Endothelial cell (in vitro differentiated cells): ENCODE results near the gene IKZF4. TPM values are rescaled to one million over a fixed set of nuclear protein-coding genes. Genes with fewer than 3 reads are reported as not detected.
"Not testable (repeated sequence)": the region's sequence is repeated elsewhere in the genome, so short reads cannot be mapped to it uniquely, and the experiment has no call there.

ENCODE experiments used
- DNase-seq: peaks from one replicate; pipeline ENCODE4 v3.0.0; 2021; ENCODE audit warnings: low spot score
- H3K27ac Mint-ChIP-seq: one replicate; pipeline ENCODE4 v1.8.0; 2021; ENCODE audit warnings: mixed read lengths, inconsistent platforms; ENCODE audit not compliant: unreplicated experiment
- H3K27me3 Mint-ChIP-seq: one replicate; pipeline ENCODE4 v1.8.0; 2021; ENCODE audit warnings: mild to moderate bottlenecking, moderate library complexity, mixed read lengths, inconsistent platforms; ENCODE audit not compliant: unreplicated experiment
- H3K36me3 Mint-ChIP-seq: one replicate; pipeline ENCODE4 v1.8.0; 2021; ENCODE audit warnings: mild to moderate bottlenecking, low read depth, mixed read lengths, inconsistent platforms; ENCODE audit not compliant: unreplicated experiment
- H3K4me1 Mint-ChIP-seq: one replicate; pipeline ENCODE4 v1.8.0; 2021; ENCODE audit warnings: mild to moderate bottlenecking, mixed read lengths, inconsistent platforms; ENCODE audit not compliant: unreplicated experiment
- H3K4me3 Mint-ChIP-seq: one replicate; pipeline ENCODE4 v1.8.0; 2021; ENCODE audit warnings: mild to moderate bottlenecking, mixed read lengths, inconsistent platforms; ENCODE audit not compliant: unreplicated experiment
- H3K9me3 Mint-ChIP-seq: one replicate; pipeline ENCODE4 v1.8.0; 2021; ENCODE audit warnings: mixed read lengths, inconsistent platforms; ENCODE audit not compliant: unreplicated experiment
- total RNA-seq: library from RNA; stranded (reverse); fragmentation: NEBNext Ultra II Directional; extraction: Animal tissue kit (Norgen Biotek cat#: 25700); gene quantifications from one replicate; pipeline ENCODE4 v1.2.1, GENCODE V29; 2021; ENCODE audit not compliant: unreplicated experiment
- TF ChIP-seq, protein P1 (sequence below): fragments of 200-600 bp; sonication (generic); IDR thresholded peaks from one replicate; pipeline ENCODE4 v1.5.0; 2021; ENCODE audit warnings: antibody characterized with exemption; ENCODE audit not compliant: unreplicated experiment

Gene IKZF4
- total RNA-seq, 1 donor from 2014 or later: 3.0 TPM

DNA sequence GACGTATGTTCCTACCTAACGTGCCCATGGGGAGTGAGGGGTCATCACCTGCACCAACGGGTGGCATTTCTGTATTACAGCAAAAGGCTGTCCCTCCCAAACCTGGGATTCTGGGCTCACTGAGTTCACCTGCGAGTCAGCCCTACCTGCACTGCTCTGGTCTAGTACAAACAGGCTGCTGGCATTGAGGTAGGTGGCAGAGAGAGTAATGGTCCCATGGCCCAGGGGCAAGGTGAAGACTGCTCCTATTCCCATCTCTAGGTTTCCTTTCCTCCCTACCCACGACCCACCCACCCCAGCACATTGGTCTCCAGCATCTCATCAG is 23.3 kb upstream of the IKZF4 start:
- H3K27ac Mint-ChIP-seq: peak overlapping the region; percentile 80
- H3K4me3 Mint-ChIP-seq: peak overlapping the region; percentile 95
- no peaks in the 10 kb centered on the region for H3K9me3 Mint-ChIP-seq
- TF ChIP-seq, protein P1, sequence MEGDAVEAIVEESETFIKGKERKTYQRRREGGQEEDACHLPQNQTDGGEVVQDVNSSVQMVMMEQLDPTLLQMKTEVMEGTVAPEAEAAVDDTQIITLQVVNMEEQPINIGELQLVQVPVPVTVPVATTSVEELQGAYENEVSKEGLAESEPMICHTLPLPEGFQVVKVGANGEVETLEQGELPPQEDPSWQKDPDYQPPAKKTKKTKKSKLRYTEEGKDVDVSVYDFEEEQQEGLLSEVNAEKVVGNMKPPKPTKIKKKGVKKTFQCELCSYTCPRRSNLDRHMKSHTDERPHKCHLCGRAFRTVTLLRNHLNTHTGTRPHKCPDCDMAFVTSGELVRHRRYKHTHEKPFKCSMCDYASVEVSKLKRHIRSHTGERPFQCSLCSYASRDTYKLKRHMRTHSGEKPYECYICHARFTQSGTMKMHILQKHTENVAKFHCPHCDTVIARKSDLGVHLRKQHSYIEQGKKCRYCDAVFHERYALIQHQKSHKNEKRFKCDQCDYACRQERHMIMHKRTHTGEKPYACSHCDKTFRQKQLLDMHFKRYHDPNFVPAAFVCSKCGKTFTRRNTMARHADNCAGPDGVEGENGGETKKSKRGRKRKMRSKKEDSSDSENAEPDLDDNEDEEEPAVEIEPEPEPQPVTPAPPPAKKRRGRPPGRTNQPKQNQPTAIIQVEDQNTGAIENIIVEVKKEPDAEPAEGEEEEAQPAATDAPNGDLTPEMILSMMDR: no peak
- peaks cover 13% of the 10 kb centered on the region for H3K27me3 Mint-ChIP-seq
- H3K36me3 Mint-ChIP-seq: peaks cover 44% of the 10 kb centered on the region
- peaks cover 54% of the 10 kb centered on the region for H3K4me1 Mint-ChIP-seq
- peak; percentile 10 for DNase-seq

- DNase-seq, H3K9me3 Mint-ChIP-seq, H3K27ac Mint-ChIP-seq: not testable (repeated sequence)
- Mint-ChIP-seq H3K27me3 (peaks cover 11% of the 10 kb centered on the region), H3K4me3 (peak overlapping the region; percentile 51), H3K4me1 (peaks cover 38% of the 10 kb centered on the region), H3K36me3 (peaks cover 39% of the 10 kb centered on the region)
Observed at GRCh38 chr12:55999522-55999921, 21.3 kb upstream of the IKZF4 start.

DNA sequence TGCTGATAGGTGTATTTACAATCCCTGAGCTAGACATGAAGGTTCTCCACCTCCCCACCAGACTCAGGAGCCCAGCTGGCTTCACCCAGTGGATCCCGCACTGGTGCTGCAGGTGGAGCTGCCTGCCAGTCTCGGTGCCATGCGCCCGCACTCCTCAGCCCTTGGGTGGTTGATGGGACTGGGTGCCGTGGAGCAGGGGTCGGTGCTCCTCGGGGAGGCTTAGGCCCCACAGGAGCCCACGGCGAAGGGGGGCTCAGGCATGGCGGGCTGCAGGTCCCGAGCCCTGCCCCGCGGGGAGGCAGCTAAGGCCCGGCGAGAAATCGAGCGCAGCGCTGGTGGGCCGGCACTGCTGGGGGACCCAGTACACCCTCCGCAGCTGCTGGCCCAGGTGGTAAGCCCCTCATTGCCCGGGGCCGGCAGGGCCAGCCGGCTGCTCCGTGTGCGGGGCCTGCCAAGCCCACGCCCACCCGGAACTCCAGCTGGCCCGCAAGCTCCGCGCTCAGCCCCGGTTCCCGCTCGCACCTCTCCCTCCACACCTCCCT is 20.8 kb upstream of the IKZF4 start:
- DNase-seq, H3K4me3 Mint-ChIP-seq, H3K9me3 Mint-ChIP-seq, H3K27ac Mint-ChIP-seq: not testable (repeated sequence)
- peaks cover 11% of the 10 kb centered on the region for H3K27me3 Mint-ChIP-seq
- peaks cover 42% of the 10 kb centered on the region for H3K4me1 Mint-ChIP-seq
- H3K36me3 Mint-ChIP-seq: peaks cover 44% of the 10 kb centered on the region

- Mint-ChIP-seq H3K4me1 (peaks cover 45% of the 10 kb centered on the region), H3K9me3 (no peaks in the 10 kb centered on the region), H3K4me3 (peak overlapping the region; percentile 70), H3K36me3 (peaks cover 39% of the 10 kb centered on the region), H3K27ac (peak overlapping the region; percentile 91), H3K27me3 (peaks cover 8% of the 10 kb centered on the region)
- no peak for DNase-seq
- TF ChIP-seq, protein P1: no peak
Observed at GRCh38 chr12:56001487-56002100, 19.2 kb upstream of the IKZF4 start.

DNA sequence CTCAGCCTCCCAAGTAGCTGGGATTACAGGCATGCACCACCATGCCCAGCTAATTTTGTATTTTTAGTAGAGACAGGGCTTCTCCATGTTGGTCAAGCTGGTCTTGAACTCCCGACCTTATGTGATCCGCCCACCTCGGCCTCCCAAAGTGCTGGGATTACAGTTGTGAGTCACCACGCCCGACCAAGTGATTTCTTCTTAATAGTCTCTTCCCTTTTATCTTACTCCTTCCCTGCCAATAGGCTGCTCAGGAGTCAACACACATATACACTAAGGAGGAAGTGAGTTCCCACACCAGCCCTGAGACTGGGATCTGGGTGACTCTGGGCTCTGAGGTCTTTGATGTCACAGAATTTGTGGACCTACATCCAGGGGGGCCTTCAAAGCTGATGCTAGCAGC is 17.5 kb upstream of the IKZF4 start:
- H3K27ac Mint-ChIP-seq, DNase-seq, H3K9me3 Mint-ChIP-seq: not testable (repeated sequence)
- Mint-ChIP-seq H3K4me1 (peaks cover 43% of the 10 kb centered on the region), H3K36me3 (peaks cover 39% of the 10 kb centered on the region), H3K27me3 (peaks cover 10% of the 10 kb centered on the region), H3K4me3 (peak overlapping the region; percentile 74)

DNA sequence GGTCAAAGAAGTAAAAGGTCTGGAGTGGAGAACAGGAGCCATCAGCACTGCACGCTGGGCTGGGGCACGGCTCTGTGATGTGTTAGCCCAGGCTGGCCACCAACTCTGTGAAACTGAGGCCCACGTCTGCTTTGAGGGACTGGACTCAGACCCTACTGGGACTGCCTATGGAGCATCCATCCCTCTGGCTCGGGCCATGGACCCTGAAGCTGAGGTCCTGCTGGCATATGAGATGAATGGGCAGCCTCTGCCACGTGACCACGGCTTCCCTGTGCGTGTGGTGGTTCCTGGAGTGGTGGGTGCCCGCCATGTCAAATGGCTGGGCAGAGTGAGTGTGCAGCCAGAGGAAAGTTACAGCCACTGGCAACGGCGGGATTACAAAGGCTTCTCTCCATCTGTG is 16.6 kb upstream of the IKZF4 start:
- H3K4me1 Mint-ChIP-seq: peaks cover 39% of the 10 kb centered on the region
- H3K27ac Mint-ChIP-seq: no peak overlapping the region
- H3K27me3 Mint-ChIP-seq: peaks cover 7% of the 10 kb centered on the region
- H3K36me3 Mint-ChIP-seq: peaks cover 39% of the 10 kb centered on the region
- H3K4me3 Mint-ChIP-seq: peak overlapping the region; percentile 48
- TF ChIP-seq, protein P1: no peak
- DNase-seq: no peak
- no peaks in the 10 kb centered on the region for H3K9me3 Mint-ChIP-seq
